H1 (cell line): ENCODE data around the gene IMPDH1. TPM values are rescaled to one million over a fixed set of nuclear protein-coding genes. Genes with fewer than 3 reads are reported as not detected.

Experiments
- CTCF ChIA-PET: fragments of 300-600 bp; sonication (Branson Sonifier 250); formaldehyde crosslinking; loops from one replicate; lab custom pipeline; 2021; ENCODE audit not compliant: partially characterized antibody; lab: Charles Lee
- POLR2A ChIA-PET: fragments of 300-600 bp; sonication (Branson Sonifier 250); formaldehyde crosslinking; loops from one replicate; lab custom pipeline; 2021; ENCODE audit warnings: inconsistent platforms; ENCODE audit not compliant: partially characterized antibody; lab: Charles Lee
- DNase-seq, 2 experiments: peaks; one replicate each; pipeline versions ENCODE4 v3.0.0 to v3.0.0-alpha.2; 2010 to 2022; ENCODE audit warnings: low spot score in 2 of 2, low read depth in 1 of 2, mixed read lengths in 1 of 2
- FAIRE-seq: peaks from 2 replicates; lab custom pipeline; 2011; peaks lifted over from hg19 to GRCh38; lab: Jason Lieb, UNC
- H2AFZ ChIP-seq: 2 replicates; pipeline ENCODE4 v1.8.1; 2012; ENCODE audit warnings: low read length, inconsistent platforms
- H2AK5ac ChIP-seq: 2 replicates; pipeline ENCODE4 v1.6.1; 2013; ENCODE audit warnings: low read depth, low read length
- H2BK120ac ChIP-seq: replicated peaks from 2 replicates; pipeline ENCODE3; 2013; ENCODE audit warnings: low read depth, low read length, inconsistent platforms
- H2BK12ac ChIP-seq: 2 replicates; pipeline ENCODE4 v1.6.1; 2013; ENCODE audit warnings: low read depth, low read length
- H2BK15ac ChIP-seq: 2 replicates; pipeline ENCODE4 v1.6.1; 2013; ENCODE audit warnings: low read length
- H2BK20ac ChIP-seq: 2 replicates; pipeline ENCODE4 v1.6.1; 2013; ENCODE audit warnings: low read length
- H2BK5ac ChIP-seq: 2 replicates; pipeline ENCODE4 v1.6.1; 2013; ENCODE audit warnings: low read depth, low read length
- H3K14ac ChIP-seq: 2 replicates; pipeline ENCODE4 v1.6.1; 2013; ENCODE audit warnings: inconsistent platforms; ENCODE audit not compliant: insufficient read length
- H3K18ac ChIP-seq: 2 replicates; pipeline ENCODE4 v1.6.1; 2013; ENCODE audit warnings: low read length; ENCODE audit errors: extremely low read depth
- H3K23ac ChIP-seq: 2 replicates; pipeline ENCODE4 v1.6.1; 2013; ENCODE audit warnings: inconsistent platforms; ENCODE audit not compliant: insufficient read length
- H3K23me2 ChIP-seq: 2 replicates; pipeline ENCODE4 v1.6.1; 2013; ENCODE audit warnings: low read depth, low read length
- H3K27ac ChIP-seq: 2 replicates; pipeline ENCODE4 v1.6.1; 2011; ENCODE audit warnings: low read depth, low read length, inconsistent platforms
- H3K27me3 ChIP-seq, 4 experiments: replicated peaks in 1 of 4; 1 replicate in 1 of 4; 2 replicates in 3 of 4; pipeline versions ENCODE4 v1.6.1 to v1.8.1; 2011 to 2013; ENCODE audit warnings: low read length in 3 of 4, mild to moderate bottlenecking in 3 of 4, inconsistent platforms in 2 of 4, mixed read lengths in 2 of 4, moderate library complexity in 1 of 4; ENCODE audit not compliant: control insufficient read depth in 3 of 4, insufficient read depth in 3 of 4; ENCODE audit errors: extremely low read depth in 1 of 4
- H3K36me3 ChIP-seq, 4 experiments: 2 replicates each; pipeline versions ENCODE4 v1.6.1 to v1.8.1; 2011 to 2013; ENCODE audit warnings: mild to moderate bottlenecking in 4 of 4, low read length in 3 of 4, moderate library complexity in 2 of 4, control low read depth in 1 of 4, inconsistent platforms in 1 of 4; ENCODE audit not compliant: insufficient read depth in 4 of 4, control insufficient read depth in 2 of 4
- H3K4ac ChIP-seq: replicated peaks from 2 replicates; pipeline ENCODE3; 2013; ENCODE audit warnings: low read length, low read depth, mixed read lengths, inconsistent platforms; ENCODE audit not compliant: insufficient read length
- H3K4me1 ChIP-seq, 4 experiments: replicated peaks in 1 of 4; 1 replicate in 1 of 4; 2 replicates in 3 of 4; pipeline versions ENCODE4 v1.6.1 to v1.8.1; 2011 to 2013; ENCODE audit warnings: low read length in 3 of 4, inconsistent platforms in 2 of 4, mixed read lengths in 1 of 4; ENCODE audit not compliant: insufficient read depth in 4 of 4, control insufficient read depth in 3 of 4
- H3K4me2 ChIP-seq, 2 experiments: 2 replicates each; pipeline versions ENCODE4 v1.6.1 to v1.8.1; 2011 to 2013; ENCODE audit warnings: low read depth in 2 of 2, low read length in 2 of 2, control low read depth in 1 of 2, inconsistent platforms in 1 of 2, mild to moderate bottlenecking in 1 of 2; ENCODE audit not compliant: insufficient read depth in 1 of 2
- H3K4me3 ChIP-seq, 4 experiments: fragments of 200-600, 300-600 bp in 1 of 4; sonication (generic), shearing (Covaris generic), sonication (Bioruptor Twin) in 1 of 4; 2 replicates each; pipeline versions ENCODE4 v1.5.1 to v1.8.1; 2011 to 2016; ENCODE audit warnings: low read length in 4 of 4, low read depth in 3 of 4, control low read depth in 2 of 4, inconsistent platforms in 2 of 4, mild to moderate bottlenecking in 2 of 4, mixed read lengths in 1 of 4, moderate library complexity in 1 of 4; ENCODE audit not compliant: insufficient read depth in 2 of 4; ENCODE audit errors: extremely low read depth in 1 of 4
- H3K56ac ChIP-seq: replicated peaks from 2 replicates; pipeline ENCODE3; 2013; ENCODE audit warnings: low read depth, mild to moderate bottlenecking, mixed read lengths, low read length, inconsistent platforms; ENCODE audit not compliant: insufficient read length
- H3K79me1 ChIP-seq: 2 replicates; pipeline ENCODE4 v1.6.1; 2013; ENCODE audit warnings: low read depth, low read length, control low read depth
- H3K79me2 ChIP-seq, 2 experiments: 2 replicates each; pipeline versions ENCODE4 v1.6.1 to v1.8.1; 2012 to 2013; ENCODE audit warnings: low read length in 2 of 2, mild to moderate bottlenecking in 2 of 2, inconsistent platforms in 1 of 2; ENCODE audit not compliant: insufficient read depth in 2 of 2, control insufficient read depth in 1 of 2
- H3K9ac ChIP-seq, 4 experiments: replicated peaks in 1 of 4; 1 replicate in 1 of 4; 2 replicates in 3 of 4; pipeline versions ENCODE4 v1.6.1 to v1.8.1; 2011 to 2013; ENCODE audit warnings: low read depth in 3 of 4, low read length in 3 of 4, control low read depth in 2 of 4, mild to moderate bottlenecking in 2 of 4, moderate library complexity in 2 of 4, inconsistent platforms in 1 of 4; ENCODE audit errors: extremely low read depth in 1 of 4
- H3K9me3 ChIP-seq, 2 experiments: 2 replicates each; pipeline versions ENCODE4 v1.6.1 to v1.8.1; 2012 to 2013; ENCODE audit warnings: mild to moderate bottlenecking in 2 of 2, moderate library complexity in 2 of 2, control low read depth in 1 of 2, inconsistent platforms in 1 of 2, low read depth in 1 of 2, low read length in 1 of 2, mixed read lengths in 1 of 2; ENCODE audit not compliant: insufficient read depth in 2 of 2
- H4K20me1 ChIP-seq, 2 experiments: replicated peaks in 1 of 2; 2 replicates each; pipeline versions ENCODE3 to v1.8.1; 2011 to 2013; ENCODE audit warnings: inconsistent platforms in 2 of 2, low read length in 2 of 2, mild to moderate bottlenecking in 1 of 2; ENCODE audit not compliant: insufficient read depth in 2 of 2, control insufficient read depth in 1 of 2
- H4K5ac ChIP-seq: 2 replicates; pipeline ENCODE4 v1.6.1; 2013; ENCODE audit warnings: low read length, low read depth, mixed read lengths, inconsistent platforms; ENCODE audit not compliant: insufficient read length
- H4K8ac ChIP-seq: 2 replicates; pipeline ENCODE4 v1.8.0; 2013; ENCODE audit warnings: mild to moderate bottlenecking, moderate library complexity, low read length, inconsistent platforms; ENCODE audit not compliant: insufficient read depth; ENCODE audit errors: extremely low read depth
- H4K91ac ChIP-seq: replicated peaks from 2 replicates; pipeline ENCODE3; 2013; ENCODE audit warnings: low read length, mixed read lengths, inconsistent platforms; ENCODE audit not compliant: insufficient read length
- CBX5 ChIP-seq: fragments of 300-800, 300-1000 bp; sonication (generic); IDR thresholded peaks from 2 replicates; pipeline ENCODE4 v1.7.1; 2016; ENCODE audit warnings: antibody characterized with exemption, low read length, low read depth
- CREB1 ChIP-seq: IDR thresholded peaks from 2 replicates; pipeline ENCODE4 v1.6.1; 2012; ENCODE audit warnings: inconsistent platforms
- GTF2F1 ChIP-seq: IDR thresholded peaks from 2 replicates; pipeline ENCODE4 v1.6.1; 2012; ENCODE audit warnings: low read depth, low read length, improper control_type of control experiment, borderline replicate concordance
- KDM4A ChIP-seq: IDR thresholded peaks from one replicate; pipeline ENCODE4 v1.7.1; 2012; ENCODE audit warnings: low read depth, mild to moderate bottlenecking, moderate library complexity, low read length, inconsistent platforms; ENCODE audit not compliant: severe bottlenecking
- PHF8 ChIP-seq: fragments of 200-600 bp; sonication (generic); conservative IDR thresholded peaks from 2 replicates; pipeline ENCODE4 v1.7.1; 2012; ENCODE audit warnings: low read depth, mild to moderate bottlenecking, inconsistent platforms, low read length, moderate library complexity
- POU5F1 ChIP-seq: IDR thresholded peaks from 2 replicates; pipeline ENCODE4 v1.6.1; 2011; ENCODE audit warnings: low read depth, mild to moderate bottlenecking, low read length, moderate library complexity
- RBBP5 ChIP-seq: IDR thresholded peaks from 2 replicates; pipeline ENCODE4 v1.7.1; 2012; ENCODE audit warnings: low read depth, mild to moderate bottlenecking, inconsistent platforms, low read length, moderate library complexity, borderline replicate concordance
- RNF2 ChIP-seq: fragments of 200-900, 300-1000 bp; sonication (generic); IDR thresholded peaks from 2 replicates; pipeline ENCODE4 v1.7.1; 2016; ENCODE audit warnings: borderline replicate concordance, low read depth, mild to moderate bottlenecking, antibody characterized with exemption, low read length; ENCODE audit not compliant: poor library complexity, severe bottlenecking; ENCODE audit errors: missing control alignments
- SIRT6 ChIP-seq: IDR thresholded peaks from one replicate; pipeline ENCODE4 v1.7.1; 2012; ENCODE audit warnings: low read length, inconsistent platforms
- SIX5 ChIP-seq: IDR thresholded peaks from 2 replicates; pipeline ENCODE4 v1.6.1; 2011; ENCODE audit warnings: mild to moderate bottlenecking, low read depth, low read length
- SP2 ChIP-seq: IDR thresholded peaks from 2 replicates; pipeline ENCODE4 v1.6.1; 2012; ENCODE audit warnings: mild to moderate bottlenecking, low read length, inconsistent platforms
- TBP ChIP-seq: IDR thresholded peaks from 2 replicates; pipeline ENCODE4 v1.6.1; 2011; ENCODE audit warnings: low read depth, low read length, improper control_type of control experiment
- YY1 ChIP-seq: IDR thresholded peaks from 2 replicates; pipeline ENCODE4 v1.6.1; 2011; ENCODE audit warnings: low read depth, mild to moderate bottlenecking, low read length
- WGBS, 2 experiments: shearing (Covaris generic) in 1 of 2; methylation state at CpG; one replicate each; pipeline versions ENCODE4 v1.1.6 to v1.1.7; 2013 to 2015; ENCODE audit warnings: low lambda C conversion rate in 2 of 2, mixed read lengths in 2 of 2, inconsistent platforms in 1 of 2, low coverage in 1 of 2, missing lambda C conversion rate in 1 of 2; ENCODE audit not compliant: insufficient replicate concordance in 2 of 2, insufficient coverage in 1 of 2, insufficient read length in 1 of 2; ENCODE audit errors: extremely low coverage in 1 of 2, missing lambda C conversion rate in 1 of 2; 5-methylcytosine and 5-hydroxymethylcytosine counted together
- polyA plus RNA-seq, 7 experiments: library from polyadenylated mRNA; depleted of rRNA in 3 of 7; stranded (reverse) in 5 of 7; unstranded in 2 of 7; fragments of >200 nt in 5 of 7; fragments of 200-250 nt in 2 of 7; gene quantifications; 1 replicate in 5 of 7; 2 replicates in 1 of 7; 4 replicates in 1 of 7; pipeline versions ENCODE4 v1.2.1 to v1.2.3, GENCODE V29; 2011 to 2013; ENCODE audit warnings: missing spikeins in 2 of 7, mixed read lengths in 2 of 7
- total RNA-seq: library from RNA; stranded (reverse); fragmentation: NEBNext Ultra II Directional; extraction: Animal tissue kit (Norgen Biotek cat#: 25700); gene quantifications from 2 replicates; pipeline ENCODE4 v1.2.1, GENCODE V29; 2021

Gene IMPDH1
- total and polyA plus RNA-seq, 2 of the 8 experiments (the other 6 are each of a cell fraction or from before 2014, with no cell fraction given) = 45.8 TPM

DNA sequence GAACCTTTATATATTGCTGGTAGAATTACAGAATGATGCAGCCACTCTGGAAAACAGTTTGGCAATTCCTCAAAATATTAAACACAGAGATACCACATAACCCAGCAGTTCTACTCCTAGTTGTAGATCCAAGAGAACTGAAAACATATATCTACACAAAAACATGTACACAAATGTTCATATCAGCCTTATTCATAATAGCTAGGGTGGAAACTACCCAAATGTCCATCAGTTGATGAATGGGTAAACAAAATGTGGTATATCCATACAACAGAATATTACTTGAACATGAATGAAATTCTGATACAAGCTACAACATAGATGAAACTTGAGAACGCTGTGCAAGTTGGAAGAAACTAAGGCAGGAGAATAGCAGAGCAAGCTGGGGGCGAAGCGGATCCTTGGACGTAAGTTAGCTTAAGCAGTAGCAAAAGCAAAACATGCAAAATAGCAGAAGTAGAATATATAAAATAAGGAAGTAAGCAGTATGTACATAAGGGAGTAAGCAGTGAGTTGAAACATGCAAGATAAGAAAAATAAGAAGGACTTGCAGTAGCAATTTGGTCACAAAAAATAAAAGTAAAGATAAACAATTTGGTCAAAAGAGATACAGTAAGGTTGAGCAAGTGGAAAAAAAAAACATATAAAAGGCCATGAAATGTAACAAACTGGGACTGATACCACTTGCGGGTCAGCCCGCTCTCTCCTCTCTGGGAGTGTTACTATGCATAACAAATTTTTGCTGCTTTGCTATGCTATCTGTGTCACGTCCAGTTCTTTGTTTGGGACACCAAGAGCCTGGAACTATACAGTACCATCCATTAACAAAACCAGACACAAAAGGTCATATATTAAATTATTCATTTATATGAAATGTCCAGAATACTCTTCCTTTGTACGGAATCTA, 27.9 kb upstream of the IMPDH1 start:
- Histone ChIP-seq H3K27me3 (no peaks in the 10 kb centered on the region), H4K91ac (no peak overlapping the region), H2AK5ac (no peak overlapping the region), H3K23me2 (no peaks in the 10 kb centered on the region), H2BK20ac (no peak overlapping the region), H4K8ac (no peak overlapping the region), H4K20me1 (no peaks in the 10 kb centered on the region), H3K14ac (no peak overlapping the region), H3K18ac (no peak overlapping the region), H3K9ac (no peak overlapping the region), H3K9me3 (no peaks in the 10 kb centered on the region), H3K79me1 (no peaks in the 10 kb centered on the region), H2BK15ac (no peak overlapping the region), H3K27ac (no peak overlapping the region), H3K4me2 (no peak overlapping the region), H4K5ac (no peak overlapping the region), H3K4ac (no peak overlapping the region), H2BK12ac (no peak overlapping the region), H3K4me3 (no peak overlapping the region), H3K56ac (no peak overlapping the region), H2BK120ac (no peak overlapping the region), H2AFZ (no peak overlapping the region), H3K23ac (no peak overlapping the region), H2BK5ac (no peak overlapping the region), H3K36me3 (no peaks in the 10 kb centered on the region), H3K79me2 (no peaks in the 10 kb centered on the region), H3K4me1 (peaks cover 2 to 5% (median 3%) of the 10 kb centered on the region in 4 experiments; a peak in 4 of 7 replicates)
- FAIRE-seq (no peak), DNase-seq (no peak)
- WGBS, 2 experiments = 91% methylated on average over 8 of the region's 8 CpGs; no CpG with 5 or more reads in 1 of the 2 experiments
- CTCF ChIA-PET = interaction anchor here (1.1 to 25.2 kb wide), 3 partner anchors 9 to 23 kb away, joined by 4 to 477 read pairs (median 258); partner anchors contain the start of gene HILPDA
- POLR2A ChIA-PET = interaction anchor here (0.7 kb wide), 1 partner anchor 38 kb away, joined by 3 read pairs; the partner anchor contains the start of gene METTL2B
- TF ChIP-seq RBBP5 (no peak), TBP (no peak), KDM4A (no peak), POU5F1 (no peak), SP2 (no peak), SIRT6 (no peak), GTF2F1 (no peak), SIX5 (no peak), CREB1 (no peak), PHF8 (no peak), YY1 (no peak), CBX5 (no peak), RNF2 (no peak)
